K562 (cell line): Measurements from ENCODE around the gene CCT5. TPM values are rescaled to one million over a fixed set of nuclear protein-coding genes. Genes with fewer than 3 reads are reported as not detected.

Experiments
- BRCA1 ChIP-seq, 2 experiments: fragments of 450-650 bp in 1 of 2; sonication (generic) in 1 of 2; formaldehyde crosslinking in 1 of 2; IDR thresholded peaks; 2 replicates each; pipeline versions ENCODE4 v1.5.0 to v1.6.1; 2017 to 2020; ENCODE audit warnings: mild to moderate bottlenecking in 1 of 2, missing genetic modification reagents in 1 of 2
- EHMT2 ChIP-seq: fragments of 450-650 bp; IDR thresholded peaks from 2 replicates; pipeline ENCODE4 v1.6.1; 2018; ENCODE audit warnings: antibody characterized with exemption
- FOXA3 ChIP-seq, 2 experiments: fragments of 450-650 bp in 1 of 2; sonication (generic) in 1 of 2; formaldehyde crosslinking; IDR thresholded peaks in 1 of 2; conservative IDR thresholded peaks in 1 of 2; 2 replicates each; pipeline versions ENCODE4 v1.4.0 to v1.8.0; 2020 to 2022; ENCODE audit warnings: mild to moderate bottlenecking in 2 of 2, missing genetic modification reagents in 1 of 2
- GABPA ChIP-seq: fragments of 200-800 bp; sonication (Bioruptor generic); conservative IDR thresholded peaks from 2 replicates; pipeline ENCODE4 v1.6.1; 2016; ENCODE audit warnings: low read depth, missing genetic modification characterization, missing compliant biosample characterization
- KDM1A ChIP-seq, 2 experiments: fragments of 450-650 bp; IDR thresholded peaks; 2 replicates each; pipeline ENCODE4 v1.6.1; 2016; ENCODE audit warnings: mild to moderate bottlenecking in 2 of 2
- NKRF ChIP-seq: fragments of 450-650 bp; IDR thresholded peaks from 2 replicates; pipeline ENCODE4 v1.6.1; 2016; ENCODE audit warnings: borderline replicate concordance
- PTTG1 ChIP-seq: fragments of 450-650 bp; IDR thresholded peaks from 2 replicates; pipeline ENCODE4 v1.6.1; 2016; ENCODE audit warnings: low read depth, mild to moderate bottlenecking, missing genetic modification characterization, missing compliant biosample characterization
- PYGO2 ChIP-seq: fragments of 450-650 bp; IDR thresholded peaks from 2 replicates; pipeline ENCODE4 v1.6.1; 2016; ENCODE audit warnings: mild to moderate bottlenecking, missing genetic modification characterization, moderate library complexity, missing compliant biosample characterization
- ZBTB11 ChIP-seq, 3 experiments: fragments of 200-800 bp in 1 of 3; fragments of 250-450 bp in 1 of 3; fragments of 450-650 bp in 1 of 3; sonication (Bioruptor Pico) in 1 of 3; sonication (Bioruptor generic) in 1 of 3; formaldehyde crosslinking in 1 of 3; IDR thresholded peaks; 2 replicates each; pipeline versions ENCODE4 v1.6.1 to v1.8.0; 2016 to 2022; ENCODE audit warnings: mild to moderate bottlenecking in 2 of 3, missing genetic modification characterization in 2 of 3, missing compliant biosample characterization in 1 of 3, moderate library complexity in 1 of 3
- ZNF282 ChIP-seq: sonication (generic); formaldehyde crosslinking; IDR thresholded peaks from 2 replicates; pipeline ENCODE4 v1.8.1; 2023; ENCODE audit warnings: missing genetic modification reagents
- ZNF324 ChIP-seq: fragments of 250-450 bp; sonication (Bioruptor Pico); IDR thresholded peaks from 2 replicates; pipeline ENCODE4 v1.4.0; 2020; ENCODE audit warnings: mild to moderate bottlenecking
- ZNF354B ChIP-seq: fragments of 250-450 bp; sonication (Bioruptor Pico); IDR thresholded peaks from 2 replicates; pipeline ENCODE4 v1.4.0; 2020
- polyA plus RNA-seq, 8 experiments: library from polyadenylated mRNA; depleted of rRNA in 4 of 8; stranded (reverse) in 5 of 8; unstranded in 3 of 8; fragments of >200 nt; fragmentation: Nextera tagmentation in 2 of 8; fragmentation: Illumina TruSeq in 1 of 8; extraction: Ambion mirVana in 2 of 8; extraction: Trizol in 1 of 8; gene quantifications; 2 replicates each; pipeline versions ENCODE4 v1.2.1 to v1.2.3, GENCODE V29; 2011 to 2014; ENCODE audit warnings: inconsistent platforms in 1 of 8, missing spikeins in 1 of 8
- total RNA-seq, 7 experiments: library from RNA; depleted of rRNA in 6 of 7; stranded (reverse); fragments of >200 nt in 6 of 7; fragmentation: Illumina TruSeq in 2 of 7; extraction: Trizol in 2 of 7; gene quantifications; 2 replicates each; pipeline versions ENCODE4 v1.2.1 to v1.2.3, GENCODE V29; 2011 to 2021; ENCODE audit warnings: low replicate concordance in 1 of 7
- TF ChIP-seq, protein P1 (sequence below), 2 experiments: fragments of 250-450 bp in 1 of 2; fragments of 450-650 bp in 1 of 2; sonication (Bioruptor Pico) in 1 of 2; IDR thresholded peaks; 2 replicates each; pipeline versions ENCODE4 v1.6.1 to v1.8.0; 2016 to 2021; ENCODE audit warnings: mild to moderate bottlenecking in 2 of 2, moderate library complexity in 2 of 2, missing compliant biosample characterization in 1 of 2, missing genetic modification characterization in 1 of 2
- TF ChIP-seq, protein P2 (sequence below): sonication (generic); formaldehyde crosslinking; IDR thresholded peaks from 2 replicates; pipeline ENCODE4 v1.8.0; 2022; ENCODE audit warnings: missing genetic modification reagents, mild to moderate bottlenecking, moderate library complexity, borderline replicate concordance
- TF ChIP-seq, protein P3 (sequence below), 2 experiments: IDR thresholded peaks; 2 replicates each; pipeline ENCODE4 v1.6.1; 2012; ENCODE audit warnings: improper control_type of control experiment in 2 of 2, low read depth in 2 of 2, low read length in 2 of 2, borderline replicate concordance in 1 of 2
- TF ChIP-seq, protein P4 (sequence below): fragments of 250-450 bp; sonication (Bioruptor Pico); IDR thresholded peaks from 2 replicates; pipeline ENCODE4 v1.5.0; 2021

The CCT5 gene
- total and polyA plus RNA-seq, 9 of the 15 experiments (the other 6 are each of a cell fraction or from before 2014, with no cell fraction given) = 782 to 1,606 (median 1,153) TPM

DNA sequence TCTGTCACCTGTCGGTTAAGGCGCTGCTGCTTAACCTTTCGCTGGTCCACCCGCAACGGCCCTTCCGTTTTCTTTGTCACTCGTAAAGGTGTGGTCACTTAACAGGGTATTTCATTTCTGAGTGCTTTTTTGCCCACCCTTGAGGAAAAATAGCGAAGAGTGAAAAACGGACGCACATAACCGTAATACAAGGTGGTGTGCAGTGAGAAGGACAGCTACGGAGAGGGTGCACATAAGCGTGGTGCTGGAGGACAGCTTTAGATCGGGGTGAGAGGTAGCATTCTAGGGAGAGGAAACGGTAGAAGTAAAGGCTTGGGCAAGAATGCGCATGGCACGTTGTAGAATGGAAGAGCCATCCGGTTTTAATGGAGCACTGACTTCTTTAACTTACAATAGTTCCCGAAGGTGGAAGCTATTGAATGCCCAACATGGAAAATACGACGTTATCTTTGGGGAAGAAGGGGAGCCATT, 761 bp downstream of the CCT5 start (continued):
- TF ChIP-seq PTTG1 (tag) = no peak
- TF ChIP-seq ZNF354B = no peak
- TF ChIP-seq, protein P1, sequence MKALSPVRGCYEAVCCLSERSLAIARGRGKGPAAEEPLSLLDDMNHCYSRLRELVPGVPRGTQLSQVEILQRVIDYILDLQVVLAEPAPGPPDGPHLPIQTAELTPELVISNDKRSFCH (CRISPR knock-in tag; IDR thresholded peaks at IDR 0.05) = no peak
- TF ChIP-seq, protein P1 (tag; IDR thresholded peaks at IDR 0.05) = no peak
- no peak for TF ChIP-seq PYGO2 (tag)
- TF ChIP-seq ZBTB11 (CRISPR knock-in tag; IDR thresholded peaks at IDR 0.05) = no peak
- TF ChIP-seq NKRF = no peak
- TF ChIP-seq, protein P2, sequence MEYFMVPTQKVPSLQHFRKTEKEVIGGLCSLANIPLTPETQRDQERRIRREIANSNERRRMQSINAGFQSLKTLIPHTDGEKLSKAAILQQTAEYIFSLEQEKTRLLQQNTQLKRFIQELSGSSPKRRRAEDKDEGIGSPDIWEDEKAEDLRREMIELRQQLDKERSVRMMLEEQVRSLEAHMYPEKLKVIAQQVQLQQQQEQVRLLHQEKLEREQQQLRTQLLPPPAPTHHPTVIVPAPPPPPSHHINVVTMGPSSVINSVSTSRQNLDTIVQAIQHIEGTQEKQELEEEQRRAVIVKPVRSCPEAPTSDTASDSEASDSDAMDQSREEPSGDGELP (CRISPR knock-in tag) = no peak
- TF ChIP-seq KDM1A (IDR thresholded peaks at IDR 0.05) = no peak
- TF ChIP-seq, protein P3, sequence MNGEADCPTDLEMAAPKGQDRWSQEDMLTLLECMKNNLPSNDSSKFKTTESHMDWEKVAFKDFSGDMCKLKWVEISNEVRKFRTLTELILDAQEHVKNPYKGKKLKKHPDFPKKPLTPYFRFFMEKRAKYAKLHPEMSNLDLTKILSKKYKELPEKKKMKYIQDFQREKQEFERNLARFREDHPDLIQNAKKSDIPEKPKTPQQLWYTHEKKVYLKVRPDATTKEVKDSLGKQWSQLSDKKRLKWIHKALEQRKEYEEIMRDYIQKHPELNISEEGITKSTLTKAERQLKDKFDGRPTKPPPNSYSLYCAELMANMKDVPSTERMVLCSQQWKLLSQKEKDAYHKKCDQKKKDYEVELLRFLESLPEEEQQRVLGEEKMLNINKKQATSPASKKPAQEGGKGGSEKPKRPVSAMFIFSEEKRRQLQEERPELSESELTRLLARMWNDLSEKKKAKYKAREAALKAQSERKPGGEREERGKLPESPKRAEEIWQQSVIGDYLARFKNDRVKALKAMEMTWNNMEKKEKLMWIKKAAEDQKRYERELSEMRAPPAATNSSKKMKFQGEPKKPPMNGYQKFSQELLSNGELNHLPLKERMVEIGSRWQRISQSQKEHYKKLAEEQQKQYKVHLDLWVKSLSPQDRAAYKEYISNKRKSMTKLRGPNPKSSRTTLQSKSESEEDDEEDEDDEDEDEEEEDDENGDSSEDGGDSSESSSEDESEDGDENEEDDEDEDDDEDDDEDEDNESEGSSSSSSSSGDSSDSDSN (IDR thresholded peaks at IDR 0.05; ENCODE audit: borderline replicate concordance in 1 of 2, low read depth in 2 of 2, low read length in 2 of 2) = peak in 1 of 2 experiments; percentile 18; a peak in 1 of 4 replicates
- no peak for TF ChIP-seq GABPA (tag)
- TF ChIP-seq, protein P4, sequence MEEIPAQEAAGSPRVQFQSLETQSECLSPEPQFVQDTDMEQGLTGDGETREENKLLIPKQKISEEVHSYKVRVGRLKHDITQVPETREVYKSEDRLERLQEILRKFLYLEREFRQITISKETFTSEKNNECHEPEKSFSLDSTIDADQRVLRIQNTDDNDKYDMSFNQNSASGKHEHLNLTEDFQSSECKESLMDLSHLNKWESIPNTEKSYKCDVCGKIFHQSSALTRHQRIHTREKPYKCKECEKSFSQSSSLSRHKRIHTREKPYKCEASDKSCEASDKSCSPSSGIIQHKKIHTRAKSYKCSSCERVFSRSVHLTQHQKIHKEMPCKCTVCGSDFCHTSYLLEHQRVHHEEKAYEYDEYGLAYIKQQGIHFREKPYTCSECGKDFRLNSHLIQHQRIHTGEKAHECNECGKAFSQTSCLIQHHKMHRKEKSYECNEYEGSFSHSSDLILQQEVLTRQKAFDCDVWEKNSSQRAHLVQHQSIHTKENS = no peak
- TF ChIP-seq ZNF282 (CRISPR knock-in tag) = no peak
- TF ChIP-seq EHMT2 = peak; percentile 50
- TF ChIP-seq FOXA3 (CRISPR knock-in tag; conservative IDR thresholded peaks at IDR 0.05 in 1 of 2, IDR thresholded peaks at IDR 0.05 in 1 of 2) = no peak
- no peak for TF ChIP-seq ZNF324 (CRISPR knock-in tag)
- TF ChIP-seq BRCA1 (IDR thresholded peaks at IDR 0.05) = no peak
- TF ChIP-seq BRCA1 (CRISPR knock-in tag; IDR thresholded peaks at IDR 0.05) = no peak
